B cell (primary cell): ENCODE data around the gene CALR. TPM values are rescaled to one million over a fixed set of nuclear protein-coding genes. Genes with fewer than 3 reads are reported as not detected.

ENCODE experiments used
- ATAC-seq: fragments of 200-7000 bp; cut with Tn5 transposase; one replicate; pipeline ENCODE4 v1.10.0; 2021; ENCODE audit warnings: low read depth, mild to moderate bottlenecking, moderate number of reproducible peaks, moderate library complexity
- CTCF ChIA-PET: fragments of 350-600 bp; sonication (Branson Sonifier 250); formaldehyde crosslinking; loops from one replicate; lab custom pipeline; 2021; ENCODE audit warnings: antibody characterized with exemption, inconsistent platforms; lab: Charles Lee
- POLR2A ChIA-PET: fragments of 350-600 bp; sonication (Branson Sonifier 250); formaldehyde crosslinking; loops from one replicate; lab custom pipeline; 2021; ENCODE audit warnings: antibody characterized with exemption; lab: Charles Lee
- DNase-seq: peaks from one replicate; pipeline ENCODE4 v3.0.0; 2013
- H2AFZ ChIP-seq: 2 replicates; pipeline ENCODE4 v1.6.1; 2012; ENCODE audit warnings: mild to moderate bottlenecking, low read depth, low read length; ENCODE audit not compliant: insufficient read depth, poor library complexity, severe bottlenecking
- H3K27ac ChIP-seq, 2 donors: 1 replicate in 1 of 2; 2 replicates in 1 of 2; pipeline ENCODE4 v1.5.1; 2012 to 2013; ENCODE audit warnings: low read length in 2 of 2, mild to moderate bottlenecking in 2 of 2, moderate library complexity in 1 of 2
- H3K27me3 ChIP-seq, 4 experiments: fragments of 200-600 bp in 1 of 4; sonication (generic) in 1 of 4; replicated peaks in 1 of 4; 1 replicate in 2 of 4; 2 replicates in 2 of 4; pipeline versions ENCODE4 v1.6.1 to v1.7.0; 2013 to 2016; ENCODE audit warnings: low read length in 3 of 4, mild to moderate bottlenecking in 2 of 4, mixed read lengths in 1 of 4, moderate library complexity in 1 of 4; ENCODE audit not compliant: insufficient read depth in 4 of 4, control insufficient read depth in 3 of 4; ENCODE audit errors: control extremely low read depth in 1 of 4
- H3K36me3 ChIP-seq, 2 experiments: replicated peaks in 1 of 2; 1 replicate in 1 of 2; 2 replicates in 1 of 2; pipeline versions ENCODE4 v1.6.1 to v1.7.1; 2013; ENCODE audit warnings: low read length in 1 of 2; ENCODE audit not compliant: insufficient read depth in 2 of 2, control insufficient read depth in 1 of 2; ENCODE audit errors: control extremely low read depth in 1 of 2, extremely low read depth in 1 of 2
- H3K4me1 ChIP-seq, 2 donors: fragments of 200-600 bp in 1 of 2; sonication (generic) in 1 of 2; 1 replicate in 1 of 2; 2 replicates in 1 of 2; pipeline versions ENCODE4 v1.5.1 to v1.6.1; 2013 to 2017; ENCODE audit warnings: low read length in 2 of 2; ENCODE audit not compliant: control insufficient read depth in 2 of 2, insufficient read depth in 2 of 2
- H3K4me2 ChIP-seq: replicated peaks from 2 replicates; pipeline ENCODE3; 2012; ENCODE audit warnings: mild to moderate bottlenecking, low read depth, low read length; ENCODE audit not compliant: poor library complexity, severe bottlenecking
- H3K4me3 ChIP-seq, 5 experiments: fragments of 200-600 bp in 1 of 5; sonication (generic) in 1 of 5; 1 replicate in 3 of 5; 2 replicates in 2 of 5; pipeline versions ENCODE4 v1.5.1 to v1.7.0; 2011 to 2016; ENCODE audit warnings: low read length in 4 of 5, mild to moderate bottlenecking in 4 of 5, low read depth in 2 of 5, control low read depth in 1 of 5, moderate library complexity in 1 of 5; ENCODE audit not compliant: insufficient read depth in 1 of 5; ENCODE audit errors: control extremely low read depth in 1 of 5, extremely low read depth in 1 of 5
- H3K79me2 ChIP-seq: fragments of 200-600 bp; sonication (generic); one replicate; pipeline ENCODE4 v1.6.0; 2016; ENCODE audit warnings: low read length; ENCODE audit not compliant: control insufficient read depth, insufficient read depth
- H3K9ac ChIP-seq: fragments of 200-600 bp; sonication (generic); 2 replicates; pipeline ENCODE4 v1.6.1; 2017; ENCODE audit warnings: mild to moderate bottlenecking, low read length, moderate library complexity
- H3K9me3 ChIP-seq, 3 donors: one replicate each; pipeline versions ENCODE4 v1.6.1 to v1.7.1; 2013; ENCODE audit warnings: low read length in 2 of 3; ENCODE audit not compliant: control insufficient read depth in 2 of 3, insufficient read depth in 1 of 3; ENCODE audit errors: control extremely low read depth in 1 of 3
- H4K20me1 ChIP-seq: 2 replicates; pipeline ENCODE4 v1.6.0; 2012; ENCODE audit warnings: mild to moderate bottlenecking, low read length; ENCODE audit not compliant: insufficient read depth, control insufficient read depth, poor library complexity, severe bottlenecking
- H3K27ac Mint-ChIP-seq: one replicate; pipeline ENCODE4 v1.8.0; 2021; ENCODE audit warnings: mixed read lengths
- H3K27me3 Mint-ChIP-seq: one replicate; pipeline ENCODE4 v1.8.0; 2021; ENCODE audit warnings: mixed read lengths
- H3K4me1 Mint-ChIP-seq: one replicate; pipeline ENCODE4 v1.8.0; 2021; ENCODE audit warnings: mixed read lengths
- H3K4me3 Mint-ChIP-seq: one replicate; pipeline ENCODE4 v1.8.0; 2021; ENCODE audit warnings: mixed read lengths
- H3K9me3 Mint-ChIP-seq: one replicate; pipeline ENCODE4 v1.8.0; 2022; ENCODE audit warnings: mixed read lengths; ENCODE audit not compliant: insufficient read depth
- CTCF ChIP-seq: fragments of 200-600 bp; IDR thresholded peaks from one replicate; pipeline ENCODE4 v1.8.0; 2022; ENCODE audit warnings: antibody characterized with exemption, mild to moderate bottlenecking
- EZH2 ChIP-seq: IDR thresholded peaks from 2 replicates; pipeline ENCODE4 v1.6.1; 2012; ENCODE audit warnings: borderline replicate concordance, low read depth, mild to moderate bottlenecking, moderate library complexity, low read length; ENCODE audit not compliant: insufficient read depth, poor library complexity, severe bottlenecking
- WGBS: methylation state at CpG from one replicate; pipeline ENCODE4 v1.1.5; 2013; ENCODE audit warnings: missing lambda C conversion rate; ENCODE audit not compliant: insufficient coverage; 5-methylcytosine and 5-hydroxymethylcytosine counted together
- intact Hi-C: fragments of 100-400 bp; cut with micrococcal nuclease; formaldehyde crosslinking; loops from one replicate; pipeline ENCODE4 v1.10.0; 2022
- polyA plus RNA-seq: library from polyadenylated mRNA; depleted of rRNA; stranded (reverse); fragments of >200 nt; gene quantifications from 2 replicates; pipeline ENCODE4 v1.2.3, GENCODE V29; 2012
- total RNA-seq, 2 donors: library from RNA; stranded (reverse); fragments of 120-200 nt in 1 of 2; gene quantifications; 1 replicate in 1 of 2; 2 replicates in 1 of 2; pipeline versions ENCODE4 v1.2.3 to v1.2.4, GENCODE V29; 2013 to 2022

CALR gene
- total and polyA plus RNA-seq, 2 donors (not counting 1 experiment from before 2014, with no cell fraction given): 214 to 385 TPM

GRCh38 chr19:12991296-12991695, 52.9 kb downstream of the CALR start:
- ATAC-seq (no peak), DNase-seq (no peak)
- no peak overlapping the region for H3K9ac ChIP-seq
- TF ChIP-seq CTCF (no peak), EZH2 (no peak)
- H3K4me3 ChIP-seq: no peak overlapping the region
- no peak overlapping the region for H2AFZ ChIP-seq
- POLR2A ChIA-PET: no interaction called here
- intact Hi-C loops: loop anchor here (5.0 kb wide), 1 partner anchor 1224 kb away; the partner anchor contains the start of gene ZNF441
- peaks cover 16% of the 10 kb centered on the region for H3K27me3 Mint-ChIP-seq
- H3K27ac ChIP-seq: no peak overlapping the region
- WGBS: 96% methylated on average over 5 of the region's 5 CpGs
- peaks cover 11% of the 10 kb centered on the region for H3K4me1 Mint-ChIP-seq
- H3K4me3 Mint-ChIP-seq: no peak overlapping the region
- peaks cover 10% of the 10 kb centered on the region in 2 donors for H3K4me1 ChIP-seq
- H3K9me3 ChIP-seq: no peaks in the 10 kb centered on the region
- H3K79me2 ChIP-seq: no peaks in the 10 kb centered on the region
- peak overlapping the region; percentile 38 for H3K27ac Mint-ChIP-seq
- H3K9me3 Mint-ChIP-seq: no peaks in the 10 kb centered on the region
- no peaks in the 10 kb centered on the region for H3K36me3 ChIP-seq
- H4K20me1 ChIP-seq: no peaks in the 10 kb centered on the region
- peaks cover 0 to 16% (median 4%) of the 10 kb centered on the region in 4 experiments for H3K27me3 ChIP-seq
- CTCF ChIA-PET: interaction anchor here (0.6 to 0.7 kb wide), 2 partner anchors 12 to 1284 kb away, joined by 3 to 4 read pairs; no protein-coding TSS in a partner anchor
- H3K4me2 ChIP-seq: no peak overlapping the region

GRCh38 chr19:12992729-12993128, 54.3 kb downstream of the CALR start:
- H3K4me2 ChIP-seq: no peak overlapping the region
- H3K36me3 ChIP-seq: no peaks in the 10 kb centered on the region
- peaks cover 10 to 11% of the 10 kb centered on the region in 2 donors for H3K4me1 ChIP-seq
- Mint-ChIP-seq H3K9me3 (no peaks in the 10 kb centered on the region), H3K4me1 (peaks cover 15% of the 10 kb centered on the region), H3K4me3 (no peak overlapping the region), H3K27me3 (peaks cover 17% of the 10 kb centered on the region), H3K27ac (no peak overlapping the region)
- H3K9ac ChIP-seq: no peak overlapping the region
- ChIA-PET CTCF (interaction anchor here (0.8 kb wide), 1 partner anchor 15 kb away, joined by 3 read pairs; no protein-coding TSS in a partner anchor), POLR2A (interaction anchor here (0.6 to 1.4 kb wide), 2 partner anchors 112 to 551 kb away, joined by 3 read pairs; no protein-coding TSS in a partner anchor)
- intact Hi-C loops: loop anchor here (5.0 kb wide), 1 partner anchor 1225 kb away; the partner anchor contains the start of gene ZNF441
- no peak overlapping the region for H3K27ac ChIP-seq
- peaks cover 0 to 26% (median 4%) of the 10 kb centered on the region in 4 experiments for H3K27me3 ChIP-seq
- ATAC-seq (no peak), DNase-seq (no peak)
- 98% methylated on average over 8 of the region's 11 CpGs for WGBS
- TF ChIP-seq CTCF (no peak), EZH2 (no peak)
- no peak overlapping the region for H3K4me3 ChIP-seq
- H3K9me3 ChIP-seq: peaks cover 0 to 1% (median 0%) of the 10 kb centered on the region in 3 donors
- H2AFZ ChIP-seq: no peak overlapping the region
- no peaks in the 10 kb centered on the region for H3K79me2 ChIP-seq
- H4K20me1 ChIP-seq: no peaks in the 10 kb centered on the region
